Activated CD4-positive, alpha-beta T cell treated with anti-CD3 and anti-CD28 coated beads for 36 hours (primary cell): ENCODE measurements around the gene VTCN1. TPM values are rescaled to one million over a fixed set of nuclear protein-coding genes. Genes with fewer than 3 reads are reported as not detected.
"Not testable (repeated sequence)": the region's sequence is repeated elsewhere in the genome, so short reads cannot be mapped to it uniquely, and the experiment has no call there.

ENCODE experiments used
- ATAC-seq: fragments of 200-7000 bp; cut with Tn5 transposase; one replicate; pipeline ENCODE4 v1.10.0; 2021; ENCODE audit warnings: mild to moderate bottlenecking, moderate library complexity
- CTCF ChIA-PET: fragments of 350-600 bp; sonication (Branson Sonifier 250); formaldehyde crosslinking; loops from one replicate; lab custom pipeline; 2021; ENCODE audit warnings: antibody characterized with exemption; lab: Charles Lee
- POLR2A ChIA-PET: fragments of 350-600 bp; sonication (Branson Sonifier 250); formaldehyde crosslinking; loops from one replicate; lab custom pipeline; 2021; ENCODE audit warnings: antibody characterized with exemption, inconsistent platforms; lab: Charles Lee
- DNase-seq: peaks from one replicate; pipeline ENCODE4 v3.0.0-alpha.2; 2020
- H3K27ac Mint-ChIP-seq: one replicate; pipeline ENCODE4 v1.8.0; 2021; ENCODE audit warnings: mixed read lengths
- H3K27me3 Mint-ChIP-seq: one replicate; pipeline ENCODE4 v1.8.0; 2021; ENCODE audit warnings: mixed read lengths
- H3K36me3 Mint-ChIP-seq: one replicate; pipeline ENCODE4 v1.8.0; 2021; ENCODE audit warnings: low read depth, mixed read lengths
- H3K4me1 Mint-ChIP-seq: one replicate; pipeline ENCODE4 v1.8.0; 2021; ENCODE audit warnings: mixed read lengths
- H3K4me3 Mint-ChIP-seq: one replicate; pipeline ENCODE4 v1.8.0; 2021; ENCODE audit warnings: mild to moderate bottlenecking, moderate library complexity, mixed read lengths
- H3K9me3 Mint-ChIP-seq: one replicate; pipeline ENCODE4 v1.8.0; 2021; ENCODE audit warnings: low read depth, mixed read lengths
- intact Hi-C, 2 experiments: fragments of 100-400 bp; cut with DNase I in 1 of 2; cut with micrococcal nuclease in 1 of 2; formaldehyde crosslinking; loops; one replicate each; pipeline versions ENCODE4 v1.14.2 to v1.15.1; 2022 to 2024; cut with DNase I, micrococcal nuclease
- total RNA-seq, 2 experiments: library from RNA; stranded (reverse); gene quantifications; one replicate each; pipeline ENCODE4 v1.2.3, GENCODE V29; 2021

The VTCN1 gene
- total RNA-seq, 2 experiments from 2014 or later: not detected

DNA sequence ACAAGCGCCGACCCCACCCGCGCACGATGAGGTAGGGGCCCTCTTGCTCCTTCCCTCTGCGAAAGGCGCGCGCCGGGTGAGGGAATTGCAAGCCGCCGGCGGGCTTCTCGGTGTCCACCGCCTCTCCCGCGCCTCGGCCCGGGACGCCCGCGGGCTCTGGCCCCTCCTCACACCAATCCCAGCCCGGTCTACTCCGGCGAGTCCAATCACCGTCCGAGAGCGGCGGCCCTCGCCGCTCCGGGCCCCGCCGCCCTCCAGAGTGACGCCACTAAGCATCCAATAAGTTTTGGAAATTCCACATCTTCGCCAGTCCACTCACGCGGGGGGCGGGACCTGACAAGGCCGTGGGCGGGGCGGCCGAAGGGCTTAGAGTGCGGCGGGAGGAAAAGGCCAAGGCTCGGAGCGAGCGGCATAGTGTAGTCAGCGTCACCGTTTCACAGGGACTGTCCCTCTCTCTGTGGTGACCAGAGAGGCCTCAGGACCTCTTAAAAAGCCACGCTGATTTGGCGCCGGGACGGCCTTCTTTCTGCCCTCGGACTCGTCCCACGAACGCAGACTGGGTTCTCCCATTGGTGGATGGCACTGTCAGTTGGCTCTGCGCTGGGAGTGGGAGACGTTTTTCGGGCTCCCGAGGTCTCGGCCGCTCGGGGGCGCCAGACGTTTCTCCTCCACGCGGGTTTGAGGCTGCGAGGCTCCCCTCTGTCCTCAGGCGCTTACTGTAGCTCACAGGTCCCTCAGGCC, 89.0 kb downstream of the VTCN1 start, which contains the start of gene TRIM45:
Gene TRIM45, minus strand, starts transcription at position 161 of the 741 bp plus-strand sequence. CDS start 548 bp downstream, outside the sequence.
- Mint-ChIP-seq H3K4me3 (peak within 1 kb of the TSS; percentile 71), H3K9me3 (no peaks in the 10 kb centered on the region), H3K36me3 (no peaks in the 10 kb centered on the region), H3K27ac (peak within 1 kb of the TSS; percentile 26), H3K27me3 (peaks cover 12% of the 10 kb centered on the region), H3K4me1 (peaks cover 6% of the 10 kb centered on the region)
- ATAC-seq: peak; percentile 92
- DNase-seq: peak; percentile 89
- CTCF ChIA-PET: interaction anchor here (0.5 to 1.7 kb wide), 5 partner anchors 17 to 352 kb away, joined by 3 to 5 read pairs (median 3); no protein-coding TSS in a partner anchor
- POLR2A ChIA-PET: no interaction called here
- intact Hi-C loops: loop anchor here (2.0 to 10.0 kb wide), 2 partner anchors 59 to 387 kb away; no protein-coding TSS in a partner anchor

- peak overlapping the region; percentile 71 for H3K4me3 Mint-ChIP-seq
- ChIA-PET POLR2A (no interaction called here), CTCF (interaction anchor here (0.6 to 1.5 kb wide), 3 partner anchors 8 to 65 kb away, joined by 3 to 10 read pairs (median 4); no protein-coding TSS in a partner anchor)
- ATAC-seq (no peak), DNase-seq (no peak)
- H3K4me1 Mint-ChIP-seq: peaks cover 6% of the 10 kb centered on the region
- H3K9me3 Mint-ChIP-seq: no peaks in the 10 kb centered on the region
- intact Hi-C loops: loop anchor here in 1 of 2 experiments (10.0 kb wide), 1 partner anchor 386 kb away; no protein-coding TSS in a partner anchor
- peaks cover 9% of the 10 kb centered on the region for H3K27me3 Mint-ChIP-seq
- H3K36me3 Mint-ChIP-seq: no peaks in the 10 kb centered on the region
- H3K27ac Mint-ChIP-seq: peak overlapping the region; percentile 26
Measured at GRCh38 chr1:117120774-117121588, 89.7 kb downstream of the VTCN1 start.

DNA sequence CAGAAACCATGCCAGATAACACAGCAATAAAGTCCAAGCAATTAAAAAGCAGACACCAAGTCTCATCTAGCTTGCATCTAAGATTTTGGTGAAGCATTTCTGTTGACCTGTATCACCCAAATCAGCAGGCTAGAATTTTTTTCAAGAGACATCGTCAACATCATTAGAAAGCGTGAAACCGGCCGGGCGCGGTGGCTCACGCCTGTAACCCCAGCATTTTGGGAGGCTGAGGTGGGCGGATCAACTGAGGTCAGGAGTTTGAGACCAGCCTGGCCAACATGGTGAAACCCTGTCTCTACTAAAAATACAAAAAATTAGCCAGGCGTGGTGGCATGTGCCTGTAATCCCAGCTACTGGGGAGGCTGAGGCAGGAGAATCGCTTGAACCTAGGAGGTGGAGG, 91.6 kb downstream of the VTCN1 start:
- H3K9me3 Mint-ChIP-seq, ATAC-seq, H3K4me3 Mint-ChIP-seq, DNase-seq, H3K27me3 Mint-ChIP-seq, H3K4me1 Mint-ChIP-seq, intact Hi-C loops, H3K36me3 Mint-ChIP-seq, H3K27ac Mint-ChIP-seq: not testable (repeated sequence)
- ChIA-PET CTCF (interaction anchor here (1.5 kb wide), 2 partner anchors 10 to 25 kb away, joined by 4 to 10 read pairs; no protein-coding TSS in a partner anchor), POLR2A (interaction anchor here (0.8 kb wide), 1 partner anchor 52 kb away, joined by 3 read pairs; no protein-coding TSS in a partner anchor)

GRCh38 chr1:117118137-117118536, 92.6 kb downstream of the VTCN1 start:
- H3K27ac Mint-ChIP-seq: no peak overlapping the region
- H3K27me3 Mint-ChIP-seq: peaks cover 7% of the 10 kb centered on the region
- no peak overlapping the region for H3K4me3 Mint-ChIP-seq
- no peaks in the 10 kb centered on the region for H3K9me3 Mint-ChIP-seq
- ATAC-seq (no peak), DNase-seq (no peak)
- peaks cover 8% of the 10 kb centered on the region for H3K4me1 Mint-ChIP-seq
- ChIA-PET CTCF (no interaction called here), POLR2A (interaction anchor here (0.6 kb wide), 1 partner anchor 349 kb away, joined by 3 read pairs; no protein-coding TSS in a partner anchor)
- H3K36me3 Mint-ChIP-seq: no peaks in the 10 kb centered on the region
- intact Hi-C loops: no loop called here

DNA sequence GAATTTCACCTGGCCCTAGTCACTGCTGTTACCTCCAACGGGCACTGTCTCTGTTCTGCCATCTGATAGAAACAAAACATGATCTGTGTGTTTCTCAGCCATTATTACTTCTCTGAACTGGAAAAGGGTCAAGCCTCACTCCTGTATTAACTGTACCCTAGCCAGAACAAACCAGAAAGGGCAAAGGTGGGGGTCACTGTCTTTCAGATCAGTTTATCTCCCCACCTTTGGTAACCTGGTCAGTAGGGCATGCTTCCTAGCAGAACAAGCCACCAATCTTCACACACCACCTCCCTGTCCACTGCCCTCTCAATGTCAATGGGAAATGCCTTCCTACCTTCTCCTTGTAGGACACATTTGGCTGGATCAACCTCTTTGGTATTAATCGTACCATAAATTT, 93.0 kb downstream of the VTCN1 start:
- H3K4me1 Mint-ChIP-seq: peaks cover 8% of the 10 kb centered on the region
- no peak for ATAC-seq
- H3K9me3 Mint-ChIP-seq: no peaks in the 10 kb centered on the region
- H3K36me3 Mint-ChIP-seq: no peaks in the 10 kb centered on the region
- H3K27ac Mint-ChIP-seq: no peak overlapping the region
- intact Hi-C loops: no loop called here
- H3K4me3 Mint-ChIP-seq: no peak overlapping the region
- peaks cover 5% of the 10 kb centered on the region for H3K27me3 Mint-ChIP-seq
- DNase-seq: no peak
- CTCF ChIA-PET: no interaction called here
- POLR2A ChIA-PET: no interaction called here

DNA sequence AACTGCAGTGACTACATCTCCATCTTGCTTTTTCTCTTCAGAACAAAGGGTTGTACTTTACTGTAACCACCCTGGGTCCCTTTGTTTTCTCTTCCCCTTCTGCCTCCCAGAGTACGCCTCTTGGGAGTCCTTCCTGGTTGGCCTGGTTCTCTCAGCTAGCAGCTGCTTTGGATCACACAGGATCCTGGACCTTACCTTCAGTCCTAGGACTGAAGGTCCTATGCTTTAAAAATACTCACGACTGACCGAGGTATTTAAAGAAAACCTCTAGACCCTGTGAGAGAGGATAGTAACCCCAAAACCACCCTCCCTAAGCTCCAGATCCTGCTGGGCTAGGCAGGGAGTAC, 94.0 kb downstream of the VTCN1 start:
- Mint-ChIP-seq H3K4me3 (no peak overlapping the region), H3K27me3 (peaks cover 4% of the 10 kb centered on the region), H3K27ac (no peak overlapping the region), H3K36me3 (no peaks in the 10 kb centered on the region), H3K4me1 (peaks cover 8% of the 10 kb centered on the region), H3K9me3 (no peaks in the 10 kb centered on the region)
- ATAC-seq (no peak), DNase-seq (no peak)
- intact Hi-C loops: no loop called here
- ChIA-PET POLR2A (no interaction called here), CTCF (interaction anchor here (2.1 to 2.2 kb wide), 2 partner anchors 12 to 48 kb away, joined by 8 to 12 read pairs; no protein-coding TSS in a partner anchor)

DNA sequence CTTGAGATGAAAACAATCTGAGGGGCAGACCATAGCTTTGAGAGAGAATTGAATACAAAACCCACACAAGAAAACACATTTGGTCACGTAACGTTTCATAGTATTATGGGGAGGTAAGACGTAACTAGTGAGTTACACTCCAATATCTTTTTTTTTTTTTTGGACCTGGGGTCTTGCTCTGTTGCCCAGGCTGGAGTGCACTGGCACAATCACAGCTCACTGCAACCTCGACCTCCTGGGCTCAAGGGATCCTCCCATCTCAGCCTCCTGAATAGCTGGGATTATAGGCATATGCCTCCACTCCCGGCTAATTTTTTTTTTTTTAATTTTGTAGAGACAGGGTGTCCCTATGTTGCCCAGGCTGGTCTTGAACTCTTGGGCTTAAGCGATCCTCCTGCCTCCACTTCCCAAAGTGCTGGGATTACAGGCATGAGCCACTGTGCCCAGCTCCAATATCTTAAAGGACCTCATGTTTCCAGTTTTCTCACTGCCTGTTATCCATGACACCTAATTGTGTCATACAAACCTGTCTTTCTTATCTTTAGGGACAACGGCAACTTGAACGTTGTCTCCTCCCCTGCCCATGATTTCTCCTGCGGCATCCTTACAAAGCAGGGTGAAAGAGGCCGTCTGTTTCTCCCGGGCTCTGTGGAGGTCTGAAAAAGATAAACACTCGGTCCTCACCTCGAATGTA, 94.5 kb downstream of the VTCN1 start:
- no peak for ATAC-seq
- peaks cover 4% of the 10 kb centered on the region for H3K27me3 Mint-ChIP-seq
- H3K9me3 Mint-ChIP-seq: no peaks in the 10 kb centered on the region
- intact Hi-C loops: no loop called here
- POLR2A ChIA-PET: interaction anchor here (0.6 kb wide), 2 partner anchors 60 to 128 kb away, joined by 3 to 5 read pairs; no protein-coding TSS in a partner anchor
- no peak for DNase-seq
- peaks cover 9% of the 10 kb centered on the region for H3K4me1 Mint-ChIP-seq
- no peak overlapping the region for H3K4me3 Mint-ChIP-seq
- CTCF ChIA-PET: interaction anchor here (0.6 to 2.2 kb wide), 4 partner anchors 12 to 173 kb away, joined by 3 to 12 read pairs (median 8); no protein-coding TSS in a partner anchor
- H3K27ac Mint-ChIP-seq: no peak overlapping the region
- H3K36me3 Mint-ChIP-seq: no peaks in the 10 kb centered on the region

GRCh38 chr1:117114877-117115276, 95.8 kb downstream of the VTCN1 start:
- CTCF ChIA-PET: interaction anchor here (0.7 to 2.2 kb wide), 3 partner anchors 14 to 182 kb away, joined by 3 to 8 read pairs (median 7); no protein-coding TSS in a partner anchor

DNA sequence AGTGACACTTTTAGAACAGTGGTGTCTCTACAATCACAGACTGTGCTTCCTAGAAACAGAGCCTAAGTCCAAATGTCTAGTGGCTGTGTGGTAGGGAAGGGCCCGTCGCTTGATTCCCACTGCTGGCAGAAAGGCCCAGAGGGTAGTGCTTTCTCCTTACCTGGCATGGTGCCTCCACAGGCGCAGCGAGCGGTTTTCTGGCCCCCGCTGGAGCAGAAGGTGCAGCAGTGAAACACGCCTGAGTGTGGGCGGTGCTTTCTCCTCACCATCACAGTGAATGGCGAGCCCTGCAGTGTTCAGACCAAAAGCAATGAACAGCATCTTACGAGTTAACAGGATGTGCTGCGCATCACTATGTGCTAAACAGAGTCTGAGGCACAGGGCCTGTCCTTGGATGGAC, 97.5 kb downstream of the VTCN1 start:
- intact Hi-C loops: no loop called here
- H3K4me3 Mint-ChIP-seq: no peak overlapping the region
- no peaks in the 10 kb centered on the region for H3K9me3 Mint-ChIP-seq
- peaks cover 23% of the 10 kb centered on the region for H3K4me1 Mint-ChIP-seq
- ATAC-seq (peak; percentile 23), DNase-seq (peak; percentile 21)
- no peaks in the 10 kb centered on the region for H3K27me3 Mint-ChIP-seq
- H3K36me3 Mint-ChIP-seq: no peaks in the 10 kb centered on the region
- no peak overlapping the region for H3K27ac Mint-ChIP-seq
- CTCF ChIA-PET: interaction anchor here (0.6 to 1.3 kb wide), 3 partner anchors 19 to 311 kb away, joined by 3 to 5 read pairs (median 3); no protein-coding TSS in a partner anchor
- POLR2A ChIA-PET: no interaction called here

More at GRCh38 chr1:117114877-117115276, 95.8 kb downstream of the VTCN1 start:
- Mint-ChIP-seq H3K4me1 (peaks cover 15% of the 10 kb centered on the region), H3K27me3 (no peaks in the 10 kb centered on the region), H3K36me3 (no peaks in the 10 kb centered on the region), H3K4me3 (no peak overlapping the region), H3K9me3 (no peaks in the 10 kb centered on the region), H3K27ac (no peak overlapping the region)
- DNase-seq (no peak), ATAC-seq (no peak)
- POLR2A ChIA-PET: interaction anchor here (1.1 kb wide), 1 partner anchor 55 kb away, joined by 3 read pairs; the partner anchor contains the start of gene TTF2
- intact Hi-C loops: no loop called here

GRCh38 chr1:117112047-117112717, 98.5 kb downstream of the VTCN1 start:
- H3K4me3 Mint-ChIP-seq: no peak overlapping the region
- ATAC-seq: no peak
- no peaks in the 10 kb centered on the region for H3K27me3 Mint-ChIP-seq
- H3K36me3 Mint-ChIP-seq: peaks cover 5% of the 10 kb centered on the region
- ChIA-PET POLR2A (no interaction called here), CTCF (no interaction called here)
- no peak for DNase-seq
- intact Hi-C loops: no loop called here
- no peak overlapping the region for H3K27ac Mint-ChIP-seq
- H3K9me3 Mint-ChIP-seq: no peaks in the 10 kb centered on the region
- peaks cover 23% of the 10 kb centered on the region for H3K4me1 Mint-ChIP-seq
